HG03457 (cell line): ENCODE data around the gene FGD2.

Experiments used
- ATAC-seq: cut with Tn5 transposase; IDR thresholded peaks from one replicate; pipeline ENCODE4 v1.9.1; 2021; ENCODE audit warnings: moderate number of reproducible peaks; ENCODE audit not compliant: unreplicated experiment

Gene FGD2

GRCh38 chr6:37017606-37018197 lies 12.2 kb downstream of the FGD2 start:
- peak; percentile 13 for ATAC-seq

GRCh38 chr6:37018198-37019064 lies 13.0 kb downstream of the FGD2 start:
- ATAC-seq = peak; percentile 60

GRCh38 chr6:37019065-37019450 lies 13.6 kb downstream of the FGD2 start:
- ATAC-seq = no peak

- no peak for ATAC-seq
Observed at GRCh38 chr6:37020381-37020780, 14.9 kb downstream of the FGD2 start.

- ATAC-seq = no peak
Observed at GRCh38 chr6:37020812-37021211, 15.4 kb downstream of the FGD2 start.

GRCh38 chr6:37021356-37022129 lies 16.1 kb downstream of the FGD2 start:
- ATAC-seq = no peak

GRCh38 chr6:37022135-37022863 lies 16.8 kb downstream of the FGD2 start:
- ATAC-seq = no peak

GRCh38 chr6:37024656-37025337 lies 19.3 kb downstream of the FGD2 start:
- no peak for ATAC-seq

GRCh38 chr6:37025621-37026466 lies 20.4 kb downstream of the FGD2 start:
- ATAC-seq = no peak

- no peak for ATAC-seq
Observed at GRCh38 chr6:37027036-37027720, 21.7 kb downstream of the FGD2 start.

GRCh38 chr6:37027811-37028469 lies 22.5 kb downstream of the FGD2 start:
- no peak for ATAC-seq

GRCh38 chr6:37029249-37029971 lies 24.0 kb downstream of the FGD2 start:
- no peak for ATAC-seq

GRCh38 chr6:37030599-37030998 lies 25.1 kb downstream of the FGD2 start:
- no peak for ATAC-seq

GRCh38 chr6:37032239-37032638 lies 26.8 kb downstream of the FGD2 start:
- no peak for ATAC-seq

GRCh38 chr6:37033255-37033654 lies 27.8 kb downstream of the FGD2 start:
- ATAC-seq = no peak

GRCh38 chr6:37033819-37034795 lies 28.7 kb downstream of the FGD2 start:
- no peak for ATAC-seq

- no peak for ATAC-seq
Observed at GRCh38 chr6:37036146-37036545, 30.7 kb downstream of the FGD2 start.
